ENCODE results near the gene RGS7BP.

Gene RGS7BP

DNA sequence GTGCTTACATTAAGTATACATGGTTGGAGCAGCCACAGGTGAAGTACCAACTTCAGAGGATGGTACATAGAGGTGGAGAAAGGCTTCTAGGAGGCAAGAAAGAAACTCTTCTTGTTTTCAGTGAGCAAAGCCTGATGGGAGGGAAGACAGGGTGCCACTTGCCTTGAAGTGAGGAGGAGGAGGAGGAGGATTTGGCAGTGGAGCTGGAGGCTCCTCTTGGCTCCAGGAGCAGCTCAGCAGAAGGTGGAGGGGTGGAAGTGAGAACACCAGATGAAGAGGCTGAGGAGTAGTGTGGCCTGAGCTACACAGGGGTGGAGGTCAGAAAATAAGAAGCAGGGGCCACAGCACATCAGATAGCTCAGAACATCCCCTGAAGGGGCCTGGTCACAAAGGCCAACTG lies 93.4 kb downstream of the RGS7BP start:
- no peaks in the 10 kb centered on the region for H3K9me3 ChIP-seq (ENCODE audit: control insufficient read depth, low read depth, low read length)
- H3K36me3 ChIP-seq (ENCODE audit: control insufficient read depth, low read depth, low read length): no peaks in the 10 kb centered on the region
- H3K9ac ChIP-seq (ENCODE audit: low read length): no peak overlapping the region
- H3K27ac ChIP-seq (ENCODE audit: low read length): no peak overlapping the region
- H3K4me3 ChIP-seq (ENCODE audit: low read length): no peak overlapping the region
- H3K4me1 ChIP-seq (ENCODE audit: control insufficient read depth, low read depth, low read length): no peaks in the 10 kb centered on the region
- H3K27me3 ChIP-seq (ENCODE audit: control insufficient read depth, insufficient read depth, low read length): no peaks in the 10 kb centered on the region

DNA sequence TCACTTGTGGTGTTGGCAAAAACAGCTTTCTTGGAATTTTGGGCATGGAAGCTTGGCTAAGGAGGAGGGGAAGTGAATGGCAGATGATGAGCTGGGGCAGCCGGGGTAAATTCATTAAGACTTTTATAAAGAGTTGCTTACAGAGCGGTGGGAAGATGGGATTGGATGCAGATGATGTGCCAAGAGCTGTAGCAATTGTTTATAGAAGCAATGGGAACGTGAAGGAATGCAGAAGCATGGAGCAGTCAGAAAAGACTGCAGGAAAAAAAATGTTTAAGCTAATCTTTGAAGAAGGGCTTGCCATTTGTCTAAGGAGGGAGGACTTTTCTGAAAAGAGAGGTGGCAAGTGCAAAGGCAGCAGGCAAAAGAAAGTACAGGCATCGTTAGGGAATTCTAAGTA lies 97.9 kb downstream of the RGS7BP start:
- H3K9me3 ChIP-seq (ENCODE audit: control insufficient read depth, low read depth, low read length): no peaks in the 10 kb centered on the region
- H3K9ac ChIP-seq (ENCODE audit: low read length): no peak overlapping the region
- H3K27me3 ChIP-seq (ENCODE audit: control insufficient read depth, insufficient read depth, low read length): no peaks in the 10 kb centered on the region
- no peaks in the 10 kb centered on the region for H3K4me1 ChIP-seq (ENCODE audit: control insufficient read depth, low read depth, low read length)
- no peaks in the 10 kb centered on the region for H3K36me3 ChIP-seq (ENCODE audit: control insufficient read depth, low read depth, low read length)
- no peak overlapping the region for H3K4me3 ChIP-seq (ENCODE audit: low read length)
- no peak overlapping the region for H3K27ac ChIP-seq (ENCODE audit: low read length)

DNA sequence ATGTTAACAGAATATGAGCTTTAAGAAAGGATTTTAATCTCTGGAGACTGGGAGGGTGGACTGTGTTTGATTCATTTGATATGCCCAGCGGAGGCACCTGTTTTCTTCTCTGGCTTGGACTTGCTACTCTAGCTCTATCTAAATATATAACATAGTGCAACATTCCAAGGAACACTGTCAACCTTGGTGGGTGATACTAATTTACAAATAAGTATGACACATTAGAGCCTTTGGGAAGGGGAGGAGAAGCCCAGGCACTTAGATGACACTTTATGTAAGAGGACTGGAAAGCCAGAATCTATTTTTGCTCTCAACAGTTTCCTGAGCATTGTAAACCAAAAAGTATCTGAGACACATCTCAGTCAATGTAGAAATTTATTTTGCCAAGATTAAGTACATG lies 101.1 kb downstream of the RGS7BP start:
- Histone ChIP-seq H3K4me1 (ENCODE audit: control insufficient read depth, low read depth, low read length) (no peaks in the 10 kb centered on the region), H3K27ac (ENCODE audit: low read length) (no peak overlapping the region), H3K27me3 (ENCODE audit: control insufficient read depth, insufficient read depth, low read length) (no peaks in the 10 kb centered on the region), H3K4me3 (ENCODE audit: low read length) (no peak overlapping the region), H3K9me3 (ENCODE audit: control insufficient read depth, low read depth, low read length) (no peaks in the 10 kb centered on the region), H3K9ac (ENCODE audit: low read length) (no peak overlapping the region), H3K36me3 (ENCODE audit: control insufficient read depth, low read depth, low read length) (no peaks in the 10 kb centered on the region)

DNA sequence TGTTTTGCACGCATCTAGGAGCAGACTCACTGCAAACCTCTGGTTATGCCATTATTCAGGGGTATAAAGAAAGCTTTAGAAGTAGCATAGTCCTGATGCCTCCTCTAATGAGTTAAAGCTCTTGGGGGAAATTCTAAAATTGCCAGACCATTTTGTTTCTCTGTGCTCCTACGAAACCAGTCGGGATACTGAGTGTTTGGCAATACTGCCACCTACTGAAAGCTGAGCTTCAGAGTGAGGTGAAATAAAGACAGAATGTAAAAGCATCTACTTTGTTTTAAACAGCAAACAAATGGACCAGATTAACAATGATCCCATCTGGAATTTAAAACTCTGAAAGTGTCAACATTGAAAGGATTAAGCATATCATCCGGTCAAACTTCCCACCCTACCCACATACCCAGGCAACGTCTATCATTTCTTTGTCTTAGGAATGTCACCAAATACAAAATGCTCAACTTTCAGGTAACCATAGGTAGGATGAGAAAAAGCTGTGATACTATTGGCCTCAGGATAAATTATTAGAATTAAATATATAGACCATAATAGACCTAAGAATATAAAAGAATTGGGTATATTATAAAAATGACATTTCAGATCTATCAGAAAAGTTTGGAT lies 106.6 kb downstream of the RGS7BP start:
- no peak overlapping the region for H3K27ac ChIP-seq (ENCODE audit: low read length)
- no peaks in the 10 kb centered on the region for H3K36me3 ChIP-seq (ENCODE audit: control insufficient read depth, low read depth, low read length)
- H3K9ac ChIP-seq (ENCODE audit: low read length): no peak overlapping the region
- peaks cover 3% of the 10 kb centered on the region for H3K4me1 ChIP-seq (ENCODE audit: control insufficient read depth, low read depth, low read length)
- no peaks in the 10 kb centered on the region for H3K9me3 ChIP-seq (ENCODE audit: control insufficient read depth, low read depth, low read length)
- H3K27me3 ChIP-seq (ENCODE audit: control insufficient read depth, insufficient read depth, low read length): no peaks in the 10 kb centered on the region
- H3K4me3 ChIP-seq (ENCODE audit: low read length): no peak overlapping the region

DNA sequence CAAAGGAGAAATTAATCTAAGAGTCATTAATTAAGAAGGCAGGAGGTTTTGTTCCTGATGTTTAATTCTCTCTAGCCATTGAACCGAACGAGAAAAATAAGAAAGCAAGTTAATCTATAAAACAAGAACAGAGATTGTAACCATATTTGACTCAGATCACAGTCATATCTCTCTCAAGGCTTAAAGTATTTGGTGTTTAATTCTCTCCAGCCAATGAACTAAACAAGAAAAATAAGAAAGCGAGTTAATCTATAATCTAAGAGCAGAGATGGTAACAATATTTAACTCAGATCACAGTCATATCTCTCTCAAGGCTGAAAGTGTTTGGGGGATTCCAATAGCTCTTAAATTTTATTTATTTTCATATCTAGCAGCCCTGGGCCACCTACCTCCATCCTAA lies 110.1 kb downstream of the RGS7BP start:
- H3K4me1 ChIP-seq (ENCODE audit: control insufficient read depth, low read depth, low read length): peaks cover 3% of the 10 kb centered on the region
- no peak overlapping the region for H3K9ac ChIP-seq (ENCODE audit: low read length)
- H3K36me3 ChIP-seq (ENCODE audit: control insufficient read depth, low read depth, low read length): no peaks in the 10 kb centered on the region
- H3K9me3 ChIP-seq (ENCODE audit: control insufficient read depth, low read depth, low read length): no peaks in the 10 kb centered on the region
- H3K4me3 ChIP-seq (ENCODE audit: low read length): no peak overlapping the region
- no peak overlapping the region for H3K27ac ChIP-seq (ENCODE audit: low read length)
- H3K27me3 ChIP-seq (ENCODE audit: control insufficient read depth, insufficient read depth, low read length): no peaks in the 10 kb centered on the region

DNA sequence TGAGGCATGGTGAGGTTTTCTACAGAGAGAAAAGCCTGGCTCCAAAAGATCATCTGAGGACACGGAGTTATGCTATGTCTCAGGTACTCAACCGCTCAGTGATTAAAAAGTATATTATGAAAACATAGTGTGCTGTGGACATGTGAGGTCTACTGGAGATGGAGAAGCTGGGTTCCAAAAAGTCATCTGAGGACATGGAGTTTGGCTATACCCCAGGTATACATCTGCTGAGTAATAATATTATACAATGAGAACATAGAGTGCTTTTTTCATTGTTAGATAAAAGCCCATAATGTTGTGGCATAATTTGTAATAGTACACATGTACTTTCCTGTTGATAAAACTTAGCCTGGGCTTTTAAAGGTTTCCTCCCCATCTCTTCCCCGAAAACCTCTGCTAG lies 113.8 kb downstream of the RGS7BP start:
- Histone ChIP-seq H3K36me3 (ENCODE audit: control insufficient read depth, low read depth, low read length) (no peaks in the 10 kb centered on the region), H3K4me3 (ENCODE audit: low read length) (no peak overlapping the region), H3K27ac (ENCODE audit: low read length) (no peak overlapping the region), H3K9ac (ENCODE audit: low read length) (no peak overlapping the region), H3K4me1 (ENCODE audit: control insufficient read depth, low read depth, low read length) (no peaks in the 10 kb centered on the region), H3K9me3 (ENCODE audit: control insufficient read depth, low read depth, low read length) (no peaks in the 10 kb centered on the region), H3K27me3 (ENCODE audit: control insufficient read depth, insufficient read depth, low read length) (no peaks in the 10 kb centered on the region)

DNA sequence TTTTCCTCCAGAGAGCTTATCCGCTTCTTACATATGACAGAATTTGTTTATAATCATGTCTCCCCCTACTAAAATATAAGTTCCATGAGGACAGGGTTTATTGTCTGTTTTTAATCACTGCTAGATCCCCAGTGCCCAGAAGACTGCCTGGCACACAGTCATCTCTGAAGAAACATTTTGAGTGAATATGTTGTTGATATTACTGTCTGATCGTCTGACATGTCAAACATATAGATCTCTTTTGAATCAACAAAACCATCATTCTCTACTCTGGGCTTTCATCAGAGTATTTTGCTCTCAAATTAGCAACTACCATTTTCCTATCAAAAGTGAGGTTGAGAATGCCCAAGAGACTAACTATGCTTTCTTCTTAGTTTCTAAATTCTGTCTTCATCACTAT lies 117.2 kb downstream of the RGS7BP start:
- Histone ChIP-seq H3K36me3 (ENCODE audit: control insufficient read depth, low read depth, low read length) (no peaks in the 10 kb centered on the region), H3K4me3 (ENCODE audit: low read length) (no peak overlapping the region), H3K9ac (ENCODE audit: low read length) (no peak overlapping the region), H3K27ac (ENCODE audit: low read length) (no peak overlapping the region), H3K4me1 (ENCODE audit: control insufficient read depth, low read depth, low read length) (no peaks in the 10 kb centered on the region), H3K9me3 (ENCODE audit: control insufficient read depth, low read depth, low read length) (no peaks in the 10 kb centered on the region), H3K27me3 (ENCODE audit: control insufficient read depth, insufficient read depth, low read length) (no peaks in the 10 kb centered on the region)

DNA sequence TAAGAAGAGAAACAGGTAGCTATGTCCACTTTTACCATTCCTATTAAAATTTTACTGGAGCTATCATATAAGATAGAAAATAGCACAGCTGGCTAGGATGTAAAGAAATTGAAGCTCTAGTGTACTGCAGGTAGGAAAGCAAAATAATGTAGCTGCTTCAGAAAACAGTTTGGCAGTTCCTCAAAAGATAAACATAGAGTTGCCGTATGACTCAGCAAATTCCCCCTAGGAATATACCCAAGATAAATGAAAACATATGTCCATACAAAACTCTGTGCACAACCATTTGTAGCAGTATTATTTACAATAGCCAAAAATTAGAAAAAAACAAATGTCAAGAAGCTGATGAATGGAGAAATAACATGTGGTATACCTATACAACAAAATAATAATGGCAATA lies 119.9 kb downstream of the RGS7BP start:
- Histone ChIP-seq H3K9me3 (ENCODE audit: control insufficient read depth, low read depth, low read length) (no peaks in the 10 kb centered on the region), H3K4me1 (ENCODE audit: control insufficient read depth, low read depth, low read length) (no peaks in the 10 kb centered on the region), H3K9ac (ENCODE audit: low read length) (no peak overlapping the region), H3K27me3 (ENCODE audit: control insufficient read depth, insufficient read depth, low read length) (no peaks in the 10 kb centered on the region), H3K4me3 (ENCODE audit: low read length) (no peak overlapping the region), H3K27ac (ENCODE audit: low read length) (no peak overlapping the region), H3K36me3 (ENCODE audit: control insufficient read depth, low read depth, low read length) (no peaks in the 10 kb centered on the region)

DNA sequence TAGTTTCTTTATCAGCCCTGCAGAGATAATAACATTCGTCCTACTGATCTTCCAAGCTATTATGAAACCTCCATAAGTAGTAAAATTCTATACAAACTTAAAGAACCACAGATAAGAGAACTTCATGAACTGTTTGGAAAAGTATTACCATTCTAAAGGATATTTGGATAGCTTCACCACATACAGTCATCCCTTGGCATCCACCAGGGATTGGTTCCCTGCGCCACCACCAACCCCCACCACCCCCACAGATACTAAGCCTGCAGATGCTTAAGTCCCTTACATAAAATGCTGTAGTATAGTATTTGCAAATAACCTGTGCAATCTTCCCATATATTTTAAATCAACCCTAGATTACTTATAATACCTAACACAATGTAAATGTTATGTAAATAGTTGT lies 123.1 kb downstream of the RGS7BP start:
- no peaks in the 10 kb centered on the region for H3K9me3 ChIP-seq (ENCODE audit: control insufficient read depth, low read depth, low read length)
- no peaks in the 10 kb centered on the region for H3K27me3 ChIP-seq (ENCODE audit: control insufficient read depth, insufficient read depth, low read length)
- H3K36me3 ChIP-seq (ENCODE audit: control insufficient read depth, low read depth, low read length): no peaks in the 10 kb centered on the region
- H3K4me1 ChIP-seq (ENCODE audit: control insufficient read depth, low read depth, low read length): no peaks in the 10 kb centered on the region
- H3K4me3 ChIP-seq (ENCODE audit: low read length): no peak overlapping the region
- no peak overlapping the region for H3K27ac ChIP-seq (ENCODE audit: low read length)
- H3K9ac ChIP-seq (ENCODE audit: low read length): no peak overlapping the region

DNA sequence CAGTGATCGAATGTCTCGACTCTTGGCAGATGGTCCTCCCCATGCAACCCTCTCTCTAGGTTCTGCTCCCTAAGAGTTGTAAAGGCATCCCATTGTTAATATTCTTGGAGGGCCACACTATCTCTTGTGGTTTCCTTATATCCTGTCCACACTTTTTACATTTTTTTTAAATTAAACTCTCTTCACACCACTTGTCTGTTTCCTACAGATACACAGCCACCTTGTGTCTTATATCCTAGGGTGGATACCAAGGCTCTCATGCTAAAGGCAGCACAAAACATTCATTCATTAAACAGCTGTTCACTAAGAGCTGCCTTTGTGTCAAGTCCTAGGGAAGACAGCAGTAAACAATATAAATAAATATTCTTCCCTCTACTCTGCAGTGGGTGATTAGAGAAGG lies 124.0 kb downstream of the RGS7BP start:
- H3K27ac ChIP-seq (ENCODE audit: low read length): no peak overlapping the region
- H3K27me3 ChIP-seq (ENCODE audit: control insufficient read depth, insufficient read depth, low read length): no peaks in the 10 kb centered on the region
- H3K4me3 ChIP-seq (ENCODE audit: low read length): no peak overlapping the region
- no peak overlapping the region for H3K9ac ChIP-seq (ENCODE audit: low read length)
- no peaks in the 10 kb centered on the region for H3K36me3 ChIP-seq (ENCODE audit: control insufficient read depth, low read depth, low read length)
- no peaks in the 10 kb centered on the region for H3K9me3 ChIP-seq (ENCODE audit: control insufficient read depth, low read depth, low read length)
- H3K4me1 ChIP-seq (ENCODE audit: control insufficient read depth, low read depth, low read length): no peaks in the 10 kb centered on the region

DNA sequence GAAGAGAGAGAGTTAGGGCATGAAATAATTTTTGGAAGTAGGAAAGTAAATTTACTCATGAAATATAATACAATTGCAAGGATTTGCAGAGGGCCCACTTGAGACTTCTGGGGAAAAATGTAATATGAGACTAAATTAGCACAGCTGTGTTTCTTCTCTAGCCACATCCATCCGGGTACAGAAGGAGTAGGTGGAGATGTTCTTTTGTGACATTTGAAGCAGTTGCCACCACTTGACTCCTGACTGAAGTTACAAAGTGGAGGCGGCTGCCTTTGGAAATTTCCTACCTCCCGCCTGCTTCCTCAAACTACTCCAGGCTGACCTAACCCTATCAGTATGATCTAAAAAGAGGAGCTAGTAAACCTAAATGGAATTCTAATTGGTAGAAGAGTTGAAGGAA lies 126.4 kb downstream of the RGS7BP start:
- no peaks in the 10 kb centered on the region for H3K27me3 ChIP-seq (ENCODE audit: control insufficient read depth, insufficient read depth, low read length)
- H3K4me1 ChIP-seq (ENCODE audit: control insufficient read depth, low read depth, low read length): no peaks in the 10 kb centered on the region
- no peak overlapping the region for H3K9ac ChIP-seq (ENCODE audit: low read length)
- H3K9me3 ChIP-seq (ENCODE audit: control insufficient read depth, low read depth, low read length): no peaks in the 10 kb centered on the region
- H3K36me3 ChIP-seq (ENCODE audit: control insufficient read depth, low read depth, low read length): no peaks in the 10 kb centered on the region
- H3K4me3 ChIP-seq (ENCODE audit: low read length): no peak overlapping the region
- no peak overlapping the region for H3K27ac ChIP-seq (ENCODE audit: low read length)

DNA sequence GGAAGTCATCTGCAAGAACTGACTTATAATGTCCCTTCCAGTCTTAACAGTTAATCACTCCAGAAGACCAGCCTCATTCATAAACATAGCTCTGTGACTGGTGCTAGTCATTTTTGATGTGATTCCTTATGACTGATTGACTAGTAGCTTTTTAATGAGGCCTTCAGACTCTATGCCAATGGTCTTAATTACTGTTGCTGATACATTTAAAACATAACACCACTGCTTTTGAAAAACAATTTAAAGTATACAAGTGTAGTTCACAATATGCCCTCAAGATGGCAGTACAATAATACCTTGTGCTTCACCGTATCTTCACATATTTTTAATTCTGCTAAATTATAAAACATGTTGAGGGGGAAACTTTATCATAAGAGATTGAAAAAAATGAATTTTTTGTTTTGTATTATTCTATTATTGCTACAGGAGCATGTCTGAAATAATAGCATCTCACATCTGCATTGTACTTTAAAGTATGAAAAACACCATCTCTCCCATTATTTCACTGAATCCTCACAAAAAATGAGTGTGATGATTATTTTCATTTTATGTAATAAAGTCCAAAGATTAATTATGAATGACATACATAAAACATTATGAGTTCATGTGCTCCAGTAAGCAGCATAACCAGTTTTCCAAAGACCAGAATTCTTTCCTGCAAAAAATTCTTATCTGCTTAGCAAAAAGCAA lies 129.3 kb downstream of the RGS7BP start:
- Histone ChIP-seq H3K9ac (ENCODE audit: low read length) (no peak overlapping the region), H3K4me3 (ENCODE audit: low read length) (no peak overlapping the region), H3K36me3 (ENCODE audit: control insufficient read depth, low read depth, low read length) (no peaks in the 10 kb centered on the region), H3K9me3 (ENCODE audit: control insufficient read depth, low read depth, low read length) (no peaks in the 10 kb centered on the region), H3K4me1 (ENCODE audit: control insufficient read depth, low read depth, low read length) (peaks cover 9% of the 10 kb centered on the region), H3K27ac (ENCODE audit: low read length) (no peak overlapping the region), H3K27me3 (ENCODE audit: control insufficient read depth, insufficient read depth, low read length) (no peaks in the 10 kb centered on the region)
